Measurements from ENCODE around the gene PRR5L.

Gene PRR5L

GRCh38 chr11:36345535-36346141 lies 49.5 kb downstream of the PRR5L start (continued):
- TF ChIP-seq PATZ1 (tag by site-specific recombination; IDR thresholded peaks at IDR 0.05) (no peak), ZNF112 (tag by site-specific recombination; IDR thresholded peaks at IDR 0.05) (no peak)

- ChIA-PET CTCF (interaction anchor here (0.8 kb wide), 1 partner anchor 131 kb away, joined by 4 read pairs; no protein-coding TSS in a partner anchor), POLR2A (interaction anchor here (0.7 to 1.0 kb wide), 2 partner anchors 10 to 17 kb away, joined by 3 read pairs; no protein-coding TSS in a partner anchor)
- no peak overlapping the region for H3K4me3 ChIP-seq (ENCODE audit: low read depth, low read length)
- no peaks in the 10 kb centered on the region for H3K4me1 ChIP-seq (ENCODE audit: control insufficient read depth, insufficient read depth, low read length)
- H3K36me3 ChIP-seq (ENCODE audit: control insufficient read depth in 2 of 2, insufficient read depth in 1 of 2, low read length in 2 of 2), result no peaks in the 10 kb centered on the region
- TF ChIP-seq ZNF600 (tag by site-specific recombination; IDR thresholded peaks at IDR 0.05) (no peak), ZNF341 (tag by site-specific recombination; IDR thresholded peaks at IDR 0.05; ENCODE audit: low read depth) (no peak), ZNF837 (tag by site-specific recombination; IDR thresholded peaks at IDR 0.05) (no peak), IKZF3 (tag by site-specific recombination; IDR thresholded peaks at IDR 0.05) (no peak), ZNF555 (tag by site-specific recombination; conservative IDR thresholded peaks at IDR 0.05) (no peak), ZNF670 (tag by site-specific recombination; IDR thresholded peaks at IDR 0.05; ENCODE audit: low read depth) (no peak), ZNF791 (tag by site-specific recombination; IDR thresholded peaks at IDR 0.05) (no peak), REPIN1 (tag by site-specific recombination; IDR thresholded peaks at IDR 0.05; ENCODE audit: low read depth) (no peak), SCRT1 (tag by site-specific recombination; IDR thresholded peaks at IDR 0.05; ENCODE audit: borderline replicate concordance) (no peak), ZNF155 (tag by site-specific recombination; IDR thresholded peaks at IDR 0.05) (no peak), SETDB1 (IDR thresholded peaks at IDR 0.05; ENCODE audit: insufficient read length, low read length) (no peak), ZNF501 (tag by site-specific recombination; IDR thresholded peaks at IDR 0.05) (no peak), ZNF133 (tag by site-specific recombination; IDR thresholded peaks at IDR 0.05) (no peak), ZNF785 (tag by site-specific recombination; IDR thresholded peaks at IDR 0.05) (no peak)
- H3K27ac ChIP-seq (ENCODE audit: extremely low read depth, low read depth, low read length), result no peak overlapping the region
- H3K9me3 ChIP-seq (ENCODE audit: control insufficient read depth, insufficient read depth, low read depth, low read length), result no peaks in the 10 kb centered on the region
Observed at GRCh38 chr11:36346562-36347383, 50.7 kb downstream of the PRR5L start.

GRCh38 chr11:36347384-36347906 lies 51.4 kb downstream of the PRR5L start:
- H3K9me3 ChIP-seq (ENCODE audit: control insufficient read depth, insufficient read depth, low read depth, low read length), result no peaks in the 10 kb centered on the region
- no peaks in the 10 kb centered on the region for H3K36me3 ChIP-seq (ENCODE audit: control insufficient read depth in 2 of 2, insufficient read depth in 1 of 2, low read length in 2 of 2)
- ChIA-PET POLR2A (no interaction called here), CTCF (interaction anchor here (0.8 kb wide), 1 partner anchor 131 kb away, joined by 4 read pairs; no protein-coding TSS in a partner anchor)
- TF ChIP-seq ZNF837 (tag by site-specific recombination; IDR thresholded peaks at IDR 0.05), result no peak
- no peak for TF ChIP-seq SCRT2 (tag by site-specific recombination; IDR thresholded peaks at IDR 0.05)
- TF ChIP-seq ZNF768 (tag by site-specific recombination; IDR thresholded peaks at IDR 0.05), result no peak
- no peak for TF ChIP-seq ZFP69B (tag by site-specific recombination; IDR thresholded peaks at IDR 0.05)
- no peak for TF ChIP-seq ZNF354C (tag by site-specific recombination; IDR thresholded peaks at IDR 0.05; ENCODE audit: borderline replicate concordance, low read depth)
- H3K27ac ChIP-seq (ENCODE audit: extremely low read depth, low read depth, low read length), result no peak overlapping the region
- no peak overlapping the region for H3K4me3 ChIP-seq (ENCODE audit: low read depth, low read length)
- no peaks in the 10 kb centered on the region for H3K4me1 ChIP-seq (ENCODE audit: control insufficient read depth, insufficient read depth, low read length)

All from HEK293 (cell line).